ENCODE results near the gene RPH3AL.
"Not testable (repeated sequence)": the region's sequence is repeated elsewhere in the genome, so short reads cannot be mapped to it uniquely, and the experiment has no call there.

RPH3AL gene

GRCh38 chr17:234994-235830 lies 117.4 kb downstream of the RPH3AL start:
- DNase-seq, result not testable (repeated sequence)

- not testable (repeated sequence) for DNase-seq
Observed at GRCh38 chr17:234163-234993, 118.2 kb downstream of the RPH3AL start.

- DNase-seq, result no peak
Observed at GRCh38 chr17:233473-233941, 119.1 kb downstream of the RPH3AL start.

GRCh38 chr17:231966-232807 lies 120.4 kb downstream of the RPH3AL start:
- DNase-seq, result no peak

- no peak for DNase-seq
Observed at GRCh38 chr17:231191-231965, 121.2 kb downstream of the RPH3AL start.

GRCh38 chr17:230395-230770 lies 122.2 kb downstream of the RPH3AL start:
- DNase-seq, result no peak

GRCh38 chr17:229709-230394 lies 122.8 kb downstream of the RPH3AL start:
- no peak for DNase-seq

- no peak for DNase-seq
Observed at GRCh38 chr17:228951-229708, 123.5 kb downstream of the RPH3AL start.

GRCh38 chr17:227946-228615 lies 124.5 kb downstream of the RPH3AL start:
- DNase-seq, result no peak

- no peak for DNase-seq
Observed at GRCh38 chr17:227078-227945, 125.3 kb downstream of the RPH3AL start.

- DNase-seq, result no peak
Observed at GRCh38 chr17:226108-227077, 126.2 kb downstream of the RPH3AL start.

GRCh38 chr17:225551-225950 lies 127.1 kb downstream of the RPH3AL start:
- DNase-seq, result no peak

GRCh38 chr17:224576-224975 lies 128.0 kb downstream of the RPH3AL start:
- DNase-seq, result not testable (repeated sequence)

- no peak for DNase-seq
Observed at GRCh38 chr17:223723-224471, 128.7 kb downstream of the RPH3AL start.

GRCh38 chr17:222172-222571 lies 130.4 kb downstream of the RPH3AL start:
- DNase-seq, result no peak

- no peak for DNase-seq
Observed at GRCh38 chr17:219696-220095, 132.9 kb downstream of the RPH3AL start.
